ENCODE results near the gene PERP. TPM values are rescaled to one million over a fixed set of nuclear protein-coding genes. Genes with fewer than 3 reads are reported as not detected.

The PERP gene
- total and polyA plus RNA-seq, 2 of the 4 experiments (the other 2 are of a cell fraction): 7.7 to 21.4 TPM

- Histone ChIP-seq H2BK120ac (ENCODE audit: low read depth, low read length) (peak overlapping the region; percentile 25), H3K23ac (ENCODE audit: low read depth, low read length) (no peak overlapping the region), H4K8ac (ENCODE audit: low read depth in 2 of 2, low read length in 2 of 2) (peak overlapping the region in 1 of 2 experiments; percentile 43; a peak in 2 of 4 replicates), H3K9me1 (ENCODE audit: insufficient read depth, low read length) (peaks cover 2% of the 10 kb centered on the region; the same call in 1 of the 2 replicates), H3K79me1 (ENCODE audit: low read depth in 1 of 2, low read length in 2 of 2) (peaks cover 29 to 52% of the 10 kb centered on the region in 2 experiments), H2BK5ac (ENCODE audit: low read depth, low read length, poor library complexity, severe bottlenecking) (peak overlapping the region; percentile 54), H3K14ac (replicated peaks; ENCODE audit: low read depth, low read length) (peak overlapping the region; percentile 15; the same call in 1 of the 2 replicates), H3K4me2 (ENCODE audit: low read depth, low read length) (peak overlapping the region; percentile 61), H2BK15ac (ENCODE audit: low read depth, low read length) (no peak overlapping the region; the same call in 1 of the 3 replicates), H3K56ac (ENCODE audit: extremely low read depth, insufficient read depth, low read length) (no peak overlapping the region), H2AK5ac (ENCODE audit: low read depth, low read length) (0 out of 2 replicates have a peak overlapping the region, but pooled peaks have one; percentile 58), H3K4me3 (ENCODE audit: insufficient read depth, low read depth, low read length) (no peak overlapping the region), H2AFZ (replicated peaks; ENCODE audit: low read length, poor library complexity) (no peak overlapping the region), H3K18ac (ENCODE audit: low read depth, low read length) (peak overlapping the region; percentile 84), H3K9me3 (ENCODE audit: control insufficient read depth, insufficient read depth, low read length) (0 out of 2 replicates have a peak, but pooled peaks cover 2% of the 10 kb centered on the region), H3K4me1 (ENCODE audit: control insufficient read depth, insufficient read depth, low read length) (peaks cover 15% of the 10 kb centered on the region), H3K36me3 (ENCODE audit: control insufficient read depth, insufficient read depth, low read length) (peaks cover 8% of the 10 kb centered on the region), H4K5ac (ENCODE audit: low read depth, low read length) (peak overlapping the region; percentile 75), H2AK9ac (replicated peaks; ENCODE audit: low read depth, low read length, poor library complexity) (no peak overlapping the region), H3K27ac (ENCODE audit: insufficient read depth, low read length) (peak overlapping the region; percentile 68; the same call in 1 of the 2 replicates), H3K9ac (ENCODE audit: low read depth, low read length) (peak overlapping the region; percentile 32; the same call in 1 of the 2 replicates), H2BK20ac (ENCODE audit: low read depth, low read length) (peak overlapping the region; percentile 25; the same call in 1 of the 2 replicates), H3K27me3 (ENCODE audit: control insufficient read depth, insufficient read depth, low read length) (no peaks in the 10 kb centered on the region), H4K91ac (ENCODE audit: insufficient read depth, low read depth, low read length) (peak overlapping the region; percentile 50), H4K20me1 (ENCODE audit: insufficient read depth, low read length) (peaks cover 1% of the 10 kb centered on the region; the same call in 1 of the 2 replicates), H3K4ac (ENCODE audit: low read depth, low read length) (peak overlapping the region; percentile 7)
- intact Hi-C loops (cut with micrococcal nuclease) (no loop called here), in situ Hi-C loops (cut with MboI; ENCODE audit: low sequenced_read_pairs) (loop anchor here (10.0 to 25.0 kb wide), 2 partner anchors 237 to 1260 kb away; partner anchors contain the start of genes CITED2 and TNFAIP3), dilution Hi-C loops (cut with HindIII; ENCODE audit: low sequenced_read_pairs, unreplicated experiment) (no loop called here)
- DNase-seq: no peak
- TF ChIP-seq BHLHE40 (IDR thresholded peaks at IDR 0.05; ENCODE audit: low read depth, low read length) (no peak), NFE2L2 (IDR thresholded peaks at IDR 0.05; ENCODE audit: low read depth, low read length) (no peak), MXI1 (IDR thresholded peaks at IDR 0.05; ENCODE audit: borderline replicate concordance, low read depth, low read length) (no peak), RFX5 (IDR thresholded peaks at IDR 0.05; ENCODE audit: low read depth, low read length) (no peak)
- POLR2A ChIA-PET (ENCODE audit: unreplicated experiment): no interaction called here
- WGBS, 2 experiments (ENCODE audit: extremely low coverage in 2 of 2, insufficient read length in 1 of 2): no CpG with 5 or more reads among the region's 10 CpGs
- CTCF ChIA-PET: interaction anchor here (0.5 to 0.8 kb wide), 3 partner anchors 12 to 105 kb away, joined by 3 to 5 read pairs (median 4); no protein-coding TSS in a partner anchor
- ATAC-seq (ENCODE audit: low read depth): peak; percentile 62
- no TSS peak for BruUV-seq (replicated peaks)
Measured at GRCh38 chr6:138101946-138102731, 5.1 kb downstream of the PERP start.
